Left ventricle myocardium inferior (tissue), 1 donor: ENCODE measurements around the gene PHETA2. TPM values are rescaled to one million over a fixed set of nuclear protein-coding genes. Genes with fewer than 3 reads are reported as not detected.

ENCODE experiments used
- DNase-seq: peaks from one replicate; pipeline ENCODE4 v3.0.0-alpha.2; 2020
- H3K27ac ChIP-seq: fragments of 200-600 bp; replicated peaks from 2 replicates; pipeline ENCODE4 v1.8.0; 2021
- H3K27me3 ChIP-seq: fragments of 200-600 bp; 2 replicates; pipeline ENCODE4 v1.8.0; 2021; ENCODE audit warnings: low read depth
- H3K36me3 ChIP-seq: fragments of 200-600 bp; 2 replicates; pipeline ENCODE4 v1.8.0; 2021
- H3K4me1 ChIP-seq: fragments of 200-600 bp; 2 replicates; pipeline ENCODE4 v1.8.0; 2021
- H3K4me3 ChIP-seq: fragments of 200-600 bp; 2 replicates; pipeline ENCODE4 v1.8.0; 2021; ENCODE audit warnings: mild to moderate bottlenecking, moderate library complexity
- H3K9me3 ChIP-seq: fragments of 200-600 bp; replicated peaks from 2 replicates; pipeline ENCODE4 v1.8.0; 2021
- CTCF ChIP-seq: fragments of 200-600 bp; IDR thresholded peaks from 2 replicates; pipeline ENCODE4 v1.8.0; 2021; ENCODE audit warnings: antibody characterized with exemption, mild to moderate bottlenecking, borderline replicate concordance
- intact Hi-C: fragments of 100-400 bp; cut with micrococcal nuclease; formaldehyde crosslinking; loops from one replicate; pipeline ENCODE4 v1.11.0; 2022
- long read RNA-seq: library from polyadenylated mRNA; unstranded; transcript quantifications from one replicate; pipeline ENCODE4 v2.0.0, GENCODE V29; 2021
- total RNA-seq: library from RNA; stranded (reverse); fragmentation: NEBNext Ultra II Directional; extraction: Animal tissue kit (Norgen Biotek cat#: 25700); gene quantifications from one replicate; pipeline ENCODE4 v1.2.1, GENCODE V29; 2021
- donor health status: DM: no; HTN: yes; CAD: no; lungs with severe emphysema.

The PHETA2 gene, protein sequence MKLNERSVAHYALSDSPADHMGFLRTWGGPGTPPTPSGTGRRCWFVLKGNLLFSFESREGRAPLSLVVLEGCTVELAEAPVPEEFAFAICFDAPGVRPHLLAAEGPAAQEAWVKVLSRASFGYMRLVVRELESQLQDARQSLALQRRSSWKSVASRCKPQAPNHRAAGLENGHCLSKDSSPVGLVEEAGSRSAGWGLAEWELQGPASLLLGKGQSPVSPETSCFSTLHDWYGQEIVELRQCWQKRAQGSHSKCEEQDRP
- total RNA-seq = 3.4 TPM
- long read RNA-seq, transcript PHETA2-201 (3 exons, 2,335 nt) = major isoform, 12 of 14 reads
- long read RNA-seq, partial matches to known transcripts = 1 of 14 reads
- long read RNA-seq, other reads (novel, unspliced or antisense) = 0 of 14 reads

DNA sequence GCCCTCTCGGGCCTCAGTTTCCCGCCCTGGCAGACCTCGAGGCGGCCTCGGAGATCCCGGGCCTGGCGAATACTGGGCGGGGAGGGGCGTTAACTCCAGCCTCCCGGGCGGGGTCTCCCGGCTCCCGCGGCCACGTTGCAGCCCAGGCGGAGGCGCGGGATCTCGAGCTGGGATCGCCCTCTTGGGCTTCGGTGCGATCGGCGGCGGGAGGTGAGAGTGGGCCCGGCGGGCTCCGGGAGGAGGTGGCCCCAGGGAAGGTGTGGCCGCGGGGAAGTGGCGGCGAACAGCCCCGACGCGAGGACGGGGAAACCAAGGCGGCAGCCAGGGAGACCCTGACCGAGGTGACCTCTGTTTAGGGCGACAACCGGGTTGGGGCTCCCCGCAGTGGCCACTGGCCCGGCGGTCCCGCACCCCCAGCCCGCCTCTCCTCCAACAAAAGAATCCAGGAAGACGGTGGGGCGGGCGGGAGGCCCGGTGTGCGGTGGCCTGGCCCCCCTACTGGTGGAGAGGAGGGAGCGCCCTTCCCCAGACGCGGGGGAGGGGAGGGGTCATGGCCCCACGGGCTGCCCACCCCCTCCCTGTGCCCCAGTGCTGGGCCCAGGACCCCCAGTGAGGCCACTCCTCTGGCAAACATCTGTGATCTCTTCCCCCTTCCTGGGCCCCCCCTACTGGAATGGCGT, at the start of gene PHETA2:
Gene PHETA2 (plus strand): TSS at position 117 of the 680 bp plus-strand sequence. CDS start 3,046 bp downstream, outside the sequence.
- H3K27ac ChIP-seq = peak within 1 kb of the TSS; percentile 92
- no peaks in the 10 kb centered on the region for H3K9me3 ChIP-seq
- H3K4me1 ChIP-seq = peaks cover 83% of the 10 kb centered on the region
- peak; percentile 60 for TF ChIP-seq CTCF
- intact Hi-C loops = no loop called here
- H3K4me3 ChIP-seq = peak within 1 kb of the TSS; percentile 77
- DNase-seq = peak; percentile 57
- no peaks in the 10 kb centered on the region for H3K27me3 ChIP-seq
- peaks cover 17% of the 10 kb centered on the region for H3K36me3 ChIP-seq

GRCh38 chr22:42025421-42025820, 48.6 kb upstream of the PHETA2 start:
- no peak for DNase-seq
- H3K36me3 ChIP-seq = no peaks in the 10 kb centered on the region
- H3K4me3 ChIP-seq = no peak overlapping the region
- H3K4me1 ChIP-seq = peaks cover 5% of the 10 kb centered on the region
- H3K27me3 ChIP-seq = no peaks in the 10 kb centered on the region
- intact Hi-C loops = no loop called here
- TF ChIP-seq CTCF = no peak
- H3K9me3 ChIP-seq = no peaks in the 10 kb centered on the region
- no peak overlapping the region for H3K27ac ChIP-seq

- Histone ChIP-seq H3K4me3 (no peak overlapping the region), H3K36me3 (no peaks in the 10 kb centered on the region), H3K4me1 (peaks cover 5% of the 10 kb centered on the region), H3K27ac (no peak overlapping the region), H3K27me3 (no peaks in the 10 kb centered on the region), H3K9me3 (no peaks in the 10 kb centered on the region)
- DNase-seq = no peak
- no peak for TF ChIP-seq CTCF
- intact Hi-C loops = no loop called here
Measured at GRCh38 chr22:42026705-42027104, 47.3 kb upstream of the PHETA2 start.

- no peaks in the 10 kb centered on the region for H3K36me3 ChIP-seq
- no peaks in the 10 kb centered on the region for H3K27me3 ChIP-seq
- no peak overlapping the region for H3K4me3 ChIP-seq
- no peak for DNase-seq
- intact Hi-C loops = no loop called here
- TF ChIP-seq CTCF = no peak
- H3K9me3 ChIP-seq = peaks cover 8% of the 10 kb centered on the region
- H3K4me1 ChIP-seq = no peaks in the 10 kb centered on the region
- no peak overlapping the region for H3K27ac ChIP-seq
Measured at GRCh38 chr22:42033263-42034181, 40.5 kb upstream of the PHETA2 start.

GRCh38 chr22:42035256-42035655, 38.8 kb upstream of the PHETA2 start:
- no peak for TF ChIP-seq CTCF
- H3K27me3 ChIP-seq = no peaks in the 10 kb centered on the region
- intact Hi-C loops = no loop called here
- DNase-seq = no peak
- H3K36me3 ChIP-seq = no peaks in the 10 kb centered on the region
- no peak overlapping the region for H3K27ac ChIP-seq
- peaks cover 8% of the 10 kb centered on the region for H3K9me3 ChIP-seq
- H3K4me1 ChIP-seq = no peaks in the 10 kb centered on the region
- no peak overlapping the region for H3K4me3 ChIP-seq
